Measurements from ENCODE around the gene KCNQ4. TPM values are rescaled to one million over a fixed set of nuclear protein-coding genes. Genes with fewer than 3 reads are reported as not detected.

The KCNQ4 gene
- total RNA-seq, 1 donor from 2014 or later, result 0.76 TPM

GRCh38 chr1:40808909-40809308 lies 25.3 kb downstream of the KCNQ4 start:
- peaks cover 6% of the 10 kb centered on the region for H3K36me3 Mint-ChIP-seq (ENCODE audit: unreplicated experiment)
- peak overlapping the region; percentile 30 for H3K27ac Mint-ChIP-seq (ENCODE audit: unreplicated experiment)
- peaks cover 4% of the 10 kb centered on the region for H3K4me1 Mint-ChIP-seq (ENCODE audit: low read depth, unreplicated experiment)
- H3K27me3 Mint-ChIP-seq (ENCODE audit: unreplicated experiment), result peaks cover 10% of the 10 kb centered on the region
- H3K9me3 Mint-ChIP-seq (ENCODE audit: unreplicated experiment), result peaks cover 6% of the 10 kb centered on the region
- TF ChIP-seq, protein P1, sequence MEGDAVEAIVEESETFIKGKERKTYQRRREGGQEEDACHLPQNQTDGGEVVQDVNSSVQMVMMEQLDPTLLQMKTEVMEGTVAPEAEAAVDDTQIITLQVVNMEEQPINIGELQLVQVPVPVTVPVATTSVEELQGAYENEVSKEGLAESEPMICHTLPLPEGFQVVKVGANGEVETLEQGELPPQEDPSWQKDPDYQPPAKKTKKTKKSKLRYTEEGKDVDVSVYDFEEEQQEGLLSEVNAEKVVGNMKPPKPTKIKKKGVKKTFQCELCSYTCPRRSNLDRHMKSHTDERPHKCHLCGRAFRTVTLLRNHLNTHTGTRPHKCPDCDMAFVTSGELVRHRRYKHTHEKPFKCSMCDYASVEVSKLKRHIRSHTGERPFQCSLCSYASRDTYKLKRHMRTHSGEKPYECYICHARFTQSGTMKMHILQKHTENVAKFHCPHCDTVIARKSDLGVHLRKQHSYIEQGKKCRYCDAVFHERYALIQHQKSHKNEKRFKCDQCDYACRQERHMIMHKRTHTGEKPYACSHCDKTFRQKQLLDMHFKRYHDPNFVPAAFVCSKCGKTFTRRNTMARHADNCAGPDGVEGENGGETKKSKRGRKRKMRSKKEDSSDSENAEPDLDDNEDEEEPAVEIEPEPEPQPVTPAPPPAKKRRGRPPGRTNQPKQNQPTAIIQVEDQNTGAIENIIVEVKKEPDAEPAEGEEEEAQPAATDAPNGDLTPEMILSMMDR (IDR thresholded peaks at IDR 0.05; ENCODE audit: partially characterized antibody, unreplicated experiment), result no peak
- no peak overlapping the region for H3K4me3 Mint-ChIP-seq (ENCODE audit: unreplicated experiment)
- no peak for DNase-seq

GRCh38 chr1:40810927-40811326 lies 27.3 kb downstream of the KCNQ4 start:
- Mint-ChIP-seq H3K9me3 (ENCODE audit: unreplicated experiment) (peaks cover 6% of the 10 kb centered on the region), H3K36me3 (ENCODE audit: unreplicated experiment) (peaks cover 6% of the 10 kb centered on the region), H3K27me3 (ENCODE audit: unreplicated experiment) (peaks cover 15% of the 10 kb centered on the region), H3K4me3 (ENCODE audit: unreplicated experiment) (no peak overlapping the region), H3K4me1 (ENCODE audit: low read depth, unreplicated experiment) (peaks cover 4% of the 10 kb centered on the region), H3K27ac (ENCODE audit: unreplicated experiment) (no peak overlapping the region)
- DNase-seq, result no peak
- TF ChIP-seq, protein P1 (IDR thresholded peaks at IDR 0.05; ENCODE audit: partially characterized antibody, unreplicated experiment), result no peak

- Mint-ChIP-seq H3K36me3 (ENCODE audit: unreplicated experiment) (no peaks in the 10 kb centered on the region), H3K27ac (ENCODE audit: unreplicated experiment) (no peak overlapping the region), H3K4me1 (ENCODE audit: low read depth, unreplicated experiment) (no peaks in the 10 kb centered on the region), H3K9me3 (ENCODE audit: unreplicated experiment) (no peaks in the 10 kb centered on the region), H3K4me3 (ENCODE audit: unreplicated experiment) (no peak overlapping the region), H3K27me3 (ENCODE audit: unreplicated experiment) (peaks cover 18% of the 10 kb centered on the region)
- no peak for DNase-seq
- TF ChIP-seq, protein P1 (IDR thresholded peaks at IDR 0.05; ENCODE audit: partially characterized antibody, unreplicated experiment), result no peak
These were observed 31.8 kb downstream of the KCNQ4 start for GRCh38 chr1:40815420-40815819.

- H3K9me3 Mint-ChIP-seq (ENCODE audit: unreplicated experiment), result no peaks in the 10 kb centered on the region
- no peak overlapping the region for H3K27ac Mint-ChIP-seq (ENCODE audit: unreplicated experiment)
- TF ChIP-seq, protein P1 (IDR thresholded peaks at IDR 0.05; ENCODE audit: partially characterized antibody, unreplicated experiment), result no peak
- no peak for DNase-seq
- peaks cover 8% of the 10 kb centered on the region for H3K4me1 Mint-ChIP-seq (ENCODE audit: low read depth, unreplicated experiment)
- no peaks in the 10 kb centered on the region for H3K36me3 Mint-ChIP-seq (ENCODE audit: unreplicated experiment)
- H3K4me3 Mint-ChIP-seq (ENCODE audit: unreplicated experiment), result peak overlapping the region; percentile 77
- peaks cover 16% of the 10 kb centered on the region for H3K27me3 Mint-ChIP-seq (ENCODE audit: unreplicated experiment)
These were observed 34.2 kb downstream of the KCNQ4 start for GRCh38 chr1:40817791-40818263.

- no peak overlapping the region for H3K27ac Mint-ChIP-seq (ENCODE audit: unreplicated experiment)
- H3K4me1 Mint-ChIP-seq (ENCODE audit: low read depth, unreplicated experiment), result peaks cover 8% of the 10 kb centered on the region
- no peaks in the 10 kb centered on the region for H3K9me3 Mint-ChIP-seq (ENCODE audit: unreplicated experiment)
- TF ChIP-seq, protein P1 (IDR thresholded peaks at IDR 0.05; ENCODE audit: partially characterized antibody, unreplicated experiment), result no peak
- peak; percentile 75 for DNase-seq
- H3K36me3 Mint-ChIP-seq (ENCODE audit: unreplicated experiment), result no peaks in the 10 kb centered on the region
- H3K4me3 Mint-ChIP-seq (ENCODE audit: unreplicated experiment), result peak overlapping the region; percentile 77
- peaks cover 13% of the 10 kb centered on the region for H3K27me3 Mint-ChIP-seq (ENCODE audit: unreplicated experiment)
These were observed 34.8 kb downstream of the KCNQ4 start for GRCh38 chr1:40818264-40818961.
